Measurements from ENCODE around the gene SAMD8. TPM values are rescaled to one million over a fixed set of nuclear protein-coding genes. Genes with fewer than 3 reads are reported as not detected.

SAMD8 gene
- polyA plus RNA-seq, 3 donors, result 13.0 to 18.8 (median 13.7) TPM

DNA sequence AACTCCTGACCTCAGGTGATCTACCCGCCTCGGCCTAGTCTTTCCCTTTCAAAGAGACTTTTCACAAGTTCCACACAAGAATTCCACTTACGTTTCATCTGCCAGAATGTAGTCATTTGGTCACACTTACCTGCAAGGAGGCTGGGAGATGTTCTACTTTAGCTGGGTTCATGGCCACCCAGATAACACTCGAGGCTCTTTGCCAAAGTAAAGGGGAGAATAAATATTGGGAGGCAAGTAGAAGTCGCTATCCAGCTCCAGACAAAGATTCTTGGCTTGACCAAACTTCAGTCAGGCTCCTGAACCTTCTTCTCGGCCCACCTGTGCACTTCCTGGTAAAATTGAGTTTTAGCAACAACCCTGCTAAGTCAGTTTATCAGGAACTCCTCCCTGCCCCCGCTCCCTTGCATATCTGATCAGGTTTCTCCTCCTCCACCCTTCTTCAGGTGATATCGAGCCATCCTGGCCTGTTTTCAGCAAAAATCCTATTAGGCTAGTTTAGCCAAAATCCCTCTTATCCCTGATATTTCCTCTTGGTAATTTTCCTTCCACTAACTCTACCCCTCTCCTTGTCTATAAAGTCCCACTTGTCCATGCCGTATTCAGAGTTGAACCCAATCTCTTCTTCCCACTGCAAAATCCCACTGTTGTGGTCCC, 25.1 kb upstream of the SAMD8 start:
- no peak overlapping the region for H2AFZ ChIP-seq (ENCODE audit: insufficient read depth, low read depth, low read length, poor library complexity, severe bottlenecking)
- H3K4me3 Mint-ChIP-seq, result no peak overlapping the region
- no peak overlapping the region for H3K27ac ChIP-seq (ENCODE audit: low read depth in 1 of 2, low read length in 2 of 2)
- no peaks in the 10 kb centered on the region for H3K36me3 ChIP-seq (replicated peaks in 1 of 2; ENCODE audit: control insufficient read depth in 1 of 2, insufficient read depth in 2 of 2, low read length in 2 of 2)
- WGBS (ENCODE audit: insufficient coverage), result 94% methylated on average over 6 of the region's 9 CpGs
- H3K27me3 ChIP-seq (ENCODE audit: control insufficient read depth in 2 of 2, insufficient read depth in 2 of 2, low read length in 2 of 2), result no peaks in the 10 kb centered on the region
- intact Hi-C loops (cut with micrococcal nuclease), result no loop called here
- H4K20me1 ChIP-seq (ENCODE audit: insufficient read depth, low read length), result no peaks in the 10 kb centered on the region
- H3K4me1 Mint-ChIP-seq, result no peaks in the 10 kb centered on the region
- H3K9me3 Mint-ChIP-seq, result peaks cover 3 to 9% (median 5%) of the 10 kb centered on the region in 7 donors
- peak overlapping the region in 1 of 7 donors; percentile 30 for H3K27ac Mint-ChIP-seq
- H3K4me3 ChIP-seq (replicated peaks in 1 of 3; ENCODE audit: low read depth in 2 of 3, low read length in 3 of 3), result no peak overlapping the region
- H3K27me3 Mint-ChIP-seq (ENCODE audit: low read depth in 3 of 3), result peaks cover 0 to 2% (median 1%) of the 10 kb centered on the region in 3 donors
- DNase-seq, result no peak
- H3K4me2 ChIP-seq (replicated peaks; ENCODE audit: extremely low read depth, low read length, poor library complexity, severe bottlenecking), result no peak overlapping the region
- H3K36me3 Mint-ChIP-seq, result no peaks in the 10 kb centered on the region
- H3K4me1 ChIP-seq (ENCODE audit: control insufficient read depth in 1 of 2, insufficient read depth in 2 of 2, low read length in 2 of 2), result no peaks in the 10 kb centered on the region
- no peak overlapping the region for H3K9ac ChIP-seq (ENCODE audit: insufficient read depth, low read length, poor library complexity, severe bottlenecking)
- TF ChIP-seq, protein P1, sequence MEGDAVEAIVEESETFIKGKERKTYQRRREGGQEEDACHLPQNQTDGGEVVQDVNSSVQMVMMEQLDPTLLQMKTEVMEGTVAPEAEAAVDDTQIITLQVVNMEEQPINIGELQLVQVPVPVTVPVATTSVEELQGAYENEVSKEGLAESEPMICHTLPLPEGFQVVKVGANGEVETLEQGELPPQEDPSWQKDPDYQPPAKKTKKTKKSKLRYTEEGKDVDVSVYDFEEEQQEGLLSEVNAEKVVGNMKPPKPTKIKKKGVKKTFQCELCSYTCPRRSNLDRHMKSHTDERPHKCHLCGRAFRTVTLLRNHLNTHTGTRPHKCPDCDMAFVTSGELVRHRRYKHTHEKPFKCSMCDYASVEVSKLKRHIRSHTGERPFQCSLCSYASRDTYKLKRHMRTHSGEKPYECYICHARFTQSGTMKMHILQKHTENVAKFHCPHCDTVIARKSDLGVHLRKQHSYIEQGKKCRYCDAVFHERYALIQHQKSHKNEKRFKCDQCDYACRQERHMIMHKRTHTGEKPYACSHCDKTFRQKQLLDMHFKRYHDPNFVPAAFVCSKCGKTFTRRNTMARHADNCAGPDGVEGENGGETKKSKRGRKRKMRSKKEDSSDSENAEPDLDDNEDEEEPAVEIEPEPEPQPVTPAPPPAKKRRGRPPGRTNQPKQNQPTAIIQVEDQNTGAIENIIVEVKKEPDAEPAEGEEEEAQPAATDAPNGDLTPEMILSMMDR (IDR thresholded peaks at IDR 0.05), result no peak
- H3K9me3 ChIP-seq (replicated peaks in 1 of 2; ENCODE audit: control insufficient read depth in 1 of 2, insufficient read depth in 1 of 2, low read length in 2 of 2), result peaks cover 0 to 5% of the 10 kb centered on the region in 2 donors
- H3K79me2 ChIP-seq (ENCODE audit: insufficient read depth, low read length), result no peaks in the 10 kb centered on the region

- DNase-seq, result no peak
- no peak overlapping the region for H3K27ac Mint-ChIP-seq
- no peaks in the 10 kb centered on the region for H4K20me1 ChIP-seq (ENCODE audit: insufficient read depth, low read length)
- no peak overlapping the region for H2AFZ ChIP-seq (ENCODE audit: insufficient read depth, low read depth, low read length, poor library complexity, severe bottlenecking)
- no peak overlapping the region for H3K4me2 ChIP-seq (replicated peaks; ENCODE audit: extremely low read depth, low read length, poor library complexity, severe bottlenecking)
- no peak overlapping the region for H3K4me3 Mint-ChIP-seq
- no peaks in the 10 kb centered on the region for H3K27me3 ChIP-seq (ENCODE audit: control insufficient read depth in 2 of 2, insufficient read depth in 2 of 2, low read length in 2 of 2)
- H3K4me1 ChIP-seq (ENCODE audit: control insufficient read depth in 1 of 2, insufficient read depth in 2 of 2, low read length in 2 of 2), result no peaks in the 10 kb centered on the region
- no peaks in the 10 kb centered on the region for H3K9me3 Mint-ChIP-seq
- H3K36me3 Mint-ChIP-seq, result no peaks in the 10 kb centered on the region
- H3K4me3 ChIP-seq (replicated peaks in 1 of 3; ENCODE audit: low read depth in 2 of 3, low read length in 3 of 3), result no peak overlapping the region
- no peaks in the 10 kb centered on the region for H3K4me1 Mint-ChIP-seq
- H3K9ac ChIP-seq (ENCODE audit: insufficient read depth, low read length, poor library complexity, severe bottlenecking), result no peak overlapping the region
- H3K9me3 ChIP-seq (replicated peaks in 1 of 2; ENCODE audit: control insufficient read depth in 1 of 2, insufficient read depth in 1 of 2, low read length in 2 of 2), result no peaks in the 10 kb centered on the region
- TF ChIP-seq, protein P1 (IDR thresholded peaks at IDR 0.05), result no peak
- H3K27me3 Mint-ChIP-seq (ENCODE audit: low read depth in 3 of 3), result peaks cover 0 to 2% (median 1%) of the 10 kb centered on the region in 3 donors
- WGBS (ENCODE audit: insufficient coverage), result 100% methylated on average over 1 of the region's 2 CpGs
- no peaks in the 10 kb centered on the region for H3K79me2 ChIP-seq (ENCODE audit: insufficient read depth, low read length)
- intact Hi-C loops (cut with micrococcal nuclease), result no loop called here
- H3K36me3 ChIP-seq (replicated peaks in 1 of 2; ENCODE audit: control insufficient read depth in 1 of 2, insufficient read depth in 2 of 2, low read length in 2 of 2), result no peaks in the 10 kb centered on the region
- no peak overlapping the region for H3K27ac ChIP-seq (ENCODE audit: low read depth in 1 of 2, low read length in 2 of 2)
These were observed 22.8 kb upstream of the SAMD8 start for GRCh38 chr10:75088640-75089039.

Measured in CD14-positive monocyte (primary cell).